Suprapubic skin (tissue), 4 donors: Measurements from ENCODE around the gene PRSS21. TPM values are rescaled to one million over a fixed set of nuclear protein-coding genes. Genes with fewer than 3 reads are reported as not detected.
A peak's percentile ranks its signal among the peaks of the same experiment; 100 is the strongest.

Experiments
- DNase-seq, 2 donors: peaks; one replicate each; pipeline ENCODE4 v3.0.0-alpha.2; 2019; ENCODE audit warnings: low spot score in 2 of 2
- H3K27ac ChIP-seq: fragments of 200-600 bp; sonication (generic); one replicate; pipeline ENCODE4 v1.5.1; 2019
- H3K27me3 ChIP-seq: fragments of 200-600 bp; sonication (generic); one replicate; pipeline ENCODE4 v1.5.1; 2019
- H3K36me3 ChIP-seq: fragments of 200-600 bp; sonication (generic); one replicate; pipeline ENCODE4 v1.5.1; 2019
- H3K4me1 ChIP-seq: fragments of 200-600 bp; sonication (generic); one replicate; pipeline ENCODE4 v1.5.1; 2019
- H3K4me3 ChIP-seq: fragments of 200-600 bp; sonication (generic); one replicate; pipeline ENCODE4 v1.5.1; 2019; ENCODE audit warnings: mild to moderate bottlenecking
- H3K9me3 ChIP-seq: fragments of 200-600 bp; sonication (generic); one replicate; pipeline ENCODE4 v1.5.1; 2019
- EP300 ChIP-seq: sonication (generic); formaldehyde crosslinking; IDR thresholded peaks from one replicate; pipeline ENCODE4 v1.6.1; 2017; ENCODE audit warnings: antibody characterized with exemption
- POLR2A ChIP-seq, 2 donors: fragments of 450-650 bp; IDR thresholded peaks; one replicate each; pipeline ENCODE4 v1.6.1; 2017; ENCODE audit warnings: antibody characterized with exemption in 2 of 2, mild to moderate bottlenecking in 2 of 2, moderate library complexity in 2 of 2
- POLR2AphosphoS5 ChIP-seq, 3 donors: sonication (generic); formaldehyde crosslinking; IDR thresholded peaks; one replicate each; pipeline ENCODE4 v1.6.1; 2017; ENCODE audit warnings: antibody characterized with exemption in 3 of 3
- WGBS: methylation state at CpG from one replicate; pipeline ENCODE4 v1.1.5; 2018; 5-methylcytosine and 5-hydroxymethylcytosine counted together
- total RNA-seq, 4 donors: library from RNA; depleted of rRNA; stranded (reverse); fragments of >200 nt; gene quantifications; one replicate each; pipeline ENCODE4 v1.1.0, GENCODE V29; 2016
- TF ChIP-seq, protein P1 (sequence below), 2 donors: fragments of 200-600 bp in 1 of 2; fragments of 450-650 bp in 1 of 2; sonication (generic) in 1 of 2; IDR thresholded peaks; one replicate each; pipeline ENCODE4 v1.5.1; 2016 to 2019; ENCODE audit warnings: antibody characterized with exemption in 2 of 2, mild to moderate bottlenecking in 1 of 2, moderate library complexity in 1 of 2

PRSS21 gene
- total RNA-seq, 4 donors from 2014 or later = 0.87 to 7.6 (median 1.3) TPM; not detected in 1

GRCh38 chr16:2783581-2784357 is 33.3 kb upstream of the PRSS21 start:
- H3K27me3 ChIP-seq = peaks cover 44% of the 10 kb centered on the region
- H3K27ac ChIP-seq = no peak overlapping the region
- WGBS = 95% methylated on average over 14 of the region's 15 CpGs
- peaks cover 16% of the 10 kb centered on the region for H3K4me1 ChIP-seq
- peak; percentile 44 to 48 for DNase-seq
- H3K36me3 ChIP-seq = no peaks in the 10 kb centered on the region
- H3K4me3 ChIP-seq = no peak overlapping the region
- no peak for TF ChIP-seq POLR2A (IDR thresholded peaks at IDR 0.05)
- no peaks in the 10 kb centered on the region for H3K9me3 ChIP-seq

- Histone ChIP-seq H3K9me3 (no peaks in the 10 kb centered on the region), H3K27me3 (peaks cover 52% of the 10 kb centered on the region), H3K36me3 (no peaks in the 10 kb centered on the region), H3K4me3 (peak overlapping the region; percentile 47), H3K4me1 (peaks cover 11% of the 10 kb centered on the region), H3K27ac (no peak overlapping the region)
- 71% methylated on average over 10 of the region's 15 CpGs for WGBS
- TF ChIP-seq POLR2A (IDR thresholded peaks at IDR 0.05) = no peak
- no peak for TF ChIP-seq POLR2AphosphoS5 (IDR thresholded peaks at IDR 0.05)
- no peak for TF ChIP-seq EP300
- TF ChIP-seq, protein P1, sequence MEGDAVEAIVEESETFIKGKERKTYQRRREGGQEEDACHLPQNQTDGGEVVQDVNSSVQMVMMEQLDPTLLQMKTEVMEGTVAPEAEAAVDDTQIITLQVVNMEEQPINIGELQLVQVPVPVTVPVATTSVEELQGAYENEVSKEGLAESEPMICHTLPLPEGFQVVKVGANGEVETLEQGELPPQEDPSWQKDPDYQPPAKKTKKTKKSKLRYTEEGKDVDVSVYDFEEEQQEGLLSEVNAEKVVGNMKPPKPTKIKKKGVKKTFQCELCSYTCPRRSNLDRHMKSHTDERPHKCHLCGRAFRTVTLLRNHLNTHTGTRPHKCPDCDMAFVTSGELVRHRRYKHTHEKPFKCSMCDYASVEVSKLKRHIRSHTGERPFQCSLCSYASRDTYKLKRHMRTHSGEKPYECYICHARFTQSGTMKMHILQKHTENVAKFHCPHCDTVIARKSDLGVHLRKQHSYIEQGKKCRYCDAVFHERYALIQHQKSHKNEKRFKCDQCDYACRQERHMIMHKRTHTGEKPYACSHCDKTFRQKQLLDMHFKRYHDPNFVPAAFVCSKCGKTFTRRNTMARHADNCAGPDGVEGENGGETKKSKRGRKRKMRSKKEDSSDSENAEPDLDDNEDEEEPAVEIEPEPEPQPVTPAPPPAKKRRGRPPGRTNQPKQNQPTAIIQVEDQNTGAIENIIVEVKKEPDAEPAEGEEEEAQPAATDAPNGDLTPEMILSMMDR (IDR thresholded peaks at IDR 0.05) = no peak
- peak; percentile 29 to 57 for DNase-seq
Measured at GRCh38 chr16:2784358-2785100, 32.5 kb upstream of the PRSS21 start.

- TF ChIP-seq POLR2AphosphoS5 (IDR thresholded peaks at IDR 0.05) (no peak), POLR2A (IDR thresholded peaks at IDR 0.05) (no peak), EP300 (no peak)
- TF ChIP-seq, protein P1 (IDR thresholded peaks at IDR 0.05) = no peak
- Histone ChIP-seq H3K27me3 (peaks cover 60% of the 10 kb centered on the region), H3K9me3 (no peaks in the 10 kb centered on the region), H3K4me1 (peaks cover 11% of the 10 kb centered on the region), H3K27ac (no peak overlapping the region), H3K4me3 (peak overlapping the region; percentile 47), H3K36me3 (no peaks in the 10 kb centered on the region)
- peak; percentile 59 to 77 for DNase-seq
- 37% methylated on average over 16 of the region's 79 CpGs for WGBS
Measured at GRCh38 chr16:2785101-2785991, 31.7 kb upstream of the PRSS21 start.

DNA sequence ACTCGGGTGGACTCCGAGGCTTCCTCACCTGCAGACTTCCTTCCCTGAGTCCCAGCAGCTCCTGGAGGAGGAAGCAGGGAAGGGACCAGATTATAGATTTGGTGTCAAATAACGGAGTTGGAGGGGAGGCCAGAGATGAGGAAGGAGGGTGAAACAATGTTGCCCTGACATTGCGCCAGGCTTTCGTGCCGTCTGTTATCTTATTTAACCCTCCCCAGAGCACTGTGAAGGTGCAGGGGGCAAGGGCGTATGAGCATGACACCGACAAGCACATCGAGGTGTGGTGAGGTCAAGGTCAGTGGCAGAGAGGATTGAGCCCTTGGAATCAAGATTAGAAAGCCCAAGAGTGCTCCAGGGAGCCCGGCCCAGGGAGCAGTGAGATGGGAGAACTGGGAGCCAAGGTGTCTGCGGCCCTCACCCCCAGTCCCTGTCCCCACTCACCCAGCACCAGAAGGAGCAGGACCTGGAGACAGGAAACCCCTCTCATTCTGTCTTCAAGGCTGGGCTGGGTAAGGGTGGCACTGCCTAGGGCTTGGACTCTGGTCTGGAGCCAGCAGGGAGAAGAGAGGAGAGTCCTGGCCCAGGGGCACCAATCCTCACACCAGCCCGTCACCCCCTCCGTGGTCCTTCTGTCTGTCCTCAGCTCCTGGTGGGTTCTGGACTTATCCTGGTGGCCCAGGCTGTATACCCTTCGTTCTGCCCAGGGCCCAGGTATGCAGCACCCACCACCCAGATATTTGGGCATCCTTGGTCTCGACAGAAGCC is 30.8 kb upstream of the PRSS21 start:
- Histone ChIP-seq H3K27me3 (peaks cover 69% of the 10 kb centered on the region), H3K9me3 (no peaks in the 10 kb centered on the region), H3K4me3 (no peak overlapping the region), H3K27ac (no peak overlapping the region), H3K36me3 (no peaks in the 10 kb centered on the region), H3K4me1 (peaks cover 11% of the 10 kb centered on the region)
- WGBS = 65% methylated on average over 15 of the region's 15 CpGs
- peak; percentile 47 to 71 for DNase-seq
- no peak for TF ChIP-seq POLR2AphosphoS5 (IDR thresholded peaks at IDR 0.05)
- TF ChIP-seq POLR2A (IDR thresholded peaks at IDR 0.05) = no peak
- TF ChIP-seq, protein P1 (IDR thresholded peaks at IDR 0.05) = no peak
- TF ChIP-seq EP300 = no peak

GRCh38 chr16:2786826-2787151 is 30.2 kb upstream of the PRSS21 start:
- DNase-seq = peak in 1 of 2 donors; percentile 10
- no peak overlapping the region for H3K4me3 ChIP-seq
- H3K27me3 ChIP-seq = peaks cover 74% of the 10 kb centered on the region
- no peak for TF ChIP-seq EP300
- TF ChIP-seq POLR2AphosphoS5 (IDR thresholded peaks at IDR 0.05) = no peak
- TF ChIP-seq, protein P1 (IDR thresholded peaks at IDR 0.05) = no peak
- WGBS = 65% methylated on average over 3 of the region's 3 CpGs
- no peaks in the 10 kb centered on the region for H3K36me3 ChIP-seq
- peaks cover 11% of the 10 kb centered on the region for H3K4me1 ChIP-seq
- H3K27ac ChIP-seq = no peak overlapping the region
- H3K9me3 ChIP-seq = no peaks in the 10 kb centered on the region
